RWPE2 (cell line): ENCODE measurements around the gene SYT6.

ENCODE experiments used
- ATAC-seq: fragments of 200-7000 bp; cut with Tn5 transposase; 3 replicates; pipeline ENCODE4 v1.9.1; 2021; ENCODE audit warnings: low read depth
- DNase-seq: peaks from one replicate; pipeline ENCODE4 v3.0.0-alpha.2; 2020; ENCODE audit warnings: low spot score
- H3K27ac ChIP-seq: fragments of 450-650 bp; 2 replicates; pipeline ENCODE4 v1.5.1; 2017; ENCODE audit warnings: mild to moderate bottlenecking; ENCODE audit not compliant: poor library complexity, severe bottlenecking
- H3K27me3 ChIP-seq: fragments of 250-450 bp; sonication (Bioruptor Pico); 2 replicates; pipeline ENCODE4 v1.5.1; 2021; ENCODE audit warnings: mild to moderate bottlenecking, moderate library complexity; ENCODE audit not compliant: insufficient read depth, poor library complexity, severe bottlenecking
- H3K36me3 ChIP-seq: fragments of 250-450 bp; sonication (Bioruptor Pico); 2 replicates; pipeline ENCODE4 v1.5.1; 2020; ENCODE audit warnings: low read depth, mild to moderate bottlenecking, moderate library complexity
- H3K4me1 ChIP-seq: fragments of 250-450 bp; sonication (Bioruptor Pico); 2 replicates; pipeline ENCODE4 v1.5.1; 2021; ENCODE audit warnings: mild to moderate bottlenecking, moderate library complexity; ENCODE audit not compliant: insufficient read depth, poor library complexity, severe bottlenecking
- H3K4me3 ChIP-seq: fragments of 250-450 bp; sonication (Bioruptor Pico); 2 replicates; pipeline ENCODE4 v1.5.1; 2021; ENCODE audit warnings: mild to moderate bottlenecking, moderate library complexity; ENCODE audit not compliant: severe bottlenecking
- H3K9me3 ChIP-seq: fragments of 250-450 bp; sonication (Bioruptor Pico); 2 replicates; pipeline ENCODE4 v1.5.1; 2021; ENCODE audit warnings: mild to moderate bottlenecking, moderate library complexity; ENCODE audit not compliant: severe bottlenecking
- CTCF ChIP-seq: fragments of 450-650 bp; IDR thresholded peaks from one replicate; pipeline ENCODE4 v1.5.1; 2017; ENCODE audit warnings: mild to moderate bottlenecking, moderate library complexity; ENCODE audit not compliant: poor library complexity, severe bottlenecking

Gene SYT6

GRCh38 chr1:114178936-114179335, 25.3 kb upstream of the SYT6 start:
- no peak overlapping the region for H3K4me3 ChIP-seq
- no peaks in the 10 kb centered on the region for H3K4me1 ChIP-seq
- ATAC-seq (no peak), DNase-seq (no peak)
- H3K9me3 ChIP-seq = no peaks in the 10 kb centered on the region
- H3K27me3 ChIP-seq = peaks cover 18% of the 10 kb centered on the region
- H3K27ac ChIP-seq = no peak overlapping the region
- H3K36me3 ChIP-seq = no peaks in the 10 kb centered on the region
- no peak for TF ChIP-seq CTCF

GRCh38 chr1:114177282-114177681, 23.6 kb upstream of the SYT6 start:
- ATAC-seq = no peak
- H3K4me1 ChIP-seq = no peaks in the 10 kb centered on the region
- no peak overlapping the region for H3K4me3 ChIP-seq
- peaks cover 22% of the 10 kb centered on the region for H3K27me3 ChIP-seq
- no peaks in the 10 kb centered on the region for H3K36me3 ChIP-seq
- no peaks in the 10 kb centered on the region for H3K9me3 ChIP-seq
- no peak for TF ChIP-seq CTCF
- no peak overlapping the region for H3K27ac ChIP-seq
- no peak for DNase-seq

GRCh38 chr1:114176366-114176765, 22.7 kb upstream of the SYT6 start:
- TF ChIP-seq CTCF = no peak
- Histone ChIP-seq H3K27me3 (peaks cover 24% of the 10 kb centered on the region), H3K9me3 (no peaks in the 10 kb centered on the region), H3K36me3 (no peaks in the 10 kb centered on the region), H3K4me1 (no peaks in the 10 kb centered on the region), H3K4me3 (no peak overlapping the region), H3K27ac (no peak overlapping the region)
- DNase-seq (no peak), ATAC-seq (no peak)

GRCh38 chr1:114173680-114174079, 20.0 kb upstream of the SYT6 start:
- H3K4me1 ChIP-seq = no peaks in the 10 kb centered on the region
- no peak overlapping the region for H3K27ac ChIP-seq
- peaks cover 24% of the 10 kb centered on the region for H3K27me3 ChIP-seq
- H3K9me3 ChIP-seq = no peaks in the 10 kb centered on the region
- H3K36me3 ChIP-seq = no peaks in the 10 kb centered on the region
- DNase-seq = no peak
- no peak for TF ChIP-seq CTCF
- H3K4me3 ChIP-seq = no peak overlapping the region
- no peak for ATAC-seq

- DNase-seq = no peak
- TF ChIP-seq CTCF = no peak
- Histone ChIP-seq H3K27ac (no peak overlapping the region), H3K4me1 (no peaks in the 10 kb centered on the region), H3K9me3 (no peaks in the 10 kb centered on the region), H3K27me3 (peaks cover 18% of the 10 kb centered on the region), H3K4me3 (no peak overlapping the region), H3K36me3 (no peaks in the 10 kb centered on the region)
- no peak for ATAC-seq
Observed at GRCh38 chr1:114169509-114169908, 15.8 kb upstream of the SYT6 start.
